GM12874 (cell line): ENCODE results near the gene OR14C36.

Experiments
- TF ChIP-seq, protein P1 (sequence below): IDR thresholded peaks from 2 replicates; pipeline ENCODE4 v1.5.1; 2011; ENCODE audit warnings: low read depth, mild to moderate bottlenecking, control low read depth, low read length, moderate library complexity; ENCODE audit not compliant: insufficient read depth

The OR14C36 gene

DNA sequence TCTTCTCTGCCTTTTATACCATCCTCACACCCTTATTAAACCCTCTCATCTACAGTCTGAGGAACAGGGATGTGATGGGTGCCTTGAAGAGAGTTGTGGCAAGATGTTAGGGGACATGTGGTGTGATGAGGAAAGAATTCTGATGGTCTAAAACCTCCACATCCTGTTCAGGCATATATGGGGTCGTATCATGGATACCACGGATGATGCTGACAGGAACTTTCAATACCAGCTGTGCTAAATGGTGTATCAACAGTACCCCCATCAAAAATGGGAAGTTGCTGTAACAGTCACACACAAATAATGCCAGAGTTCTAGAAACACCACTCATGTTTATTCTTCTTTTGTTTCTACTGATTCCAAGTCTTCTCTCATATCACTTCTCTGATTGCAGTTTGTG lies 39.9 kb downstream of the OR14C36 start:
- TF ChIP-seq, protein P1, sequence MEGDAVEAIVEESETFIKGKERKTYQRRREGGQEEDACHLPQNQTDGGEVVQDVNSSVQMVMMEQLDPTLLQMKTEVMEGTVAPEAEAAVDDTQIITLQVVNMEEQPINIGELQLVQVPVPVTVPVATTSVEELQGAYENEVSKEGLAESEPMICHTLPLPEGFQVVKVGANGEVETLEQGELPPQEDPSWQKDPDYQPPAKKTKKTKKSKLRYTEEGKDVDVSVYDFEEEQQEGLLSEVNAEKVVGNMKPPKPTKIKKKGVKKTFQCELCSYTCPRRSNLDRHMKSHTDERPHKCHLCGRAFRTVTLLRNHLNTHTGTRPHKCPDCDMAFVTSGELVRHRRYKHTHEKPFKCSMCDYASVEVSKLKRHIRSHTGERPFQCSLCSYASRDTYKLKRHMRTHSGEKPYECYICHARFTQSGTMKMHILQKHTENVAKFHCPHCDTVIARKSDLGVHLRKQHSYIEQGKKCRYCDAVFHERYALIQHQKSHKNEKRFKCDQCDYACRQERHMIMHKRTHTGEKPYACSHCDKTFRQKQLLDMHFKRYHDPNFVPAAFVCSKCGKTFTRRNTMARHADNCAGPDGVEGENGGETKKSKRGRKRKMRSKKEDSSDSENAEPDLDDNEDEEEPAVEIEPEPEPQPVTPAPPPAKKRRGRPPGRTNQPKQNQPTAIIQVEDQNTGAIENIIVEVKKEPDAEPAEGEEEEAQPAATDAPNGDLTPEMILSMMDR: no peak

DNA sequence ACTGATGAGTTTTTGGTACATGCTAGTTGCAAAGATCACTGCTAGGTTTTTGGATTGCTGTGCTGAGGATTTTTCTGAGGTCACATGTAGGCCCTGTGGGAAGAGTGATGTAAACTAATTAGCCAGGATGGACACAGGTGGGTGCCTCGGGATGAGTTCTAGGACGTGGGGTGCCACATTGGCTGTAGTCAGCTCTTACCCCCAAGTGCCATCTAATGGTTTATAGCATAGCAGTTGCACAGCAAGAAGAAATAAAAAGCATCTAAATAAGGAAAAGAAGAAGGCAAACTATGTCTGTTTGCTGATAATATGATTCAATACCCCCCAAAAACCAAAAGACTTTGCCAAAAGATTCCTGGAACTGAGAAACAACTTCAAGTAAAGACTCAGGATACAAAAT lies 44.5 kb downstream of the OR14C36 start:
- TF ChIP-seq, protein P1: no peak
